Osteoblast (primary cell): ENCODE results near the gene TMEM255B. TPM values are rescaled to one million over a fixed set of nuclear protein-coding genes. Genes with fewer than 3 reads are reported as not detected.

Source experiments
- DNase-seq: peaks from one replicate; pipeline ENCODE4 v3.0.0; 2011; ENCODE audit warnings: low spot score, mixed read lengths; ENCODE audit not compliant: insufficient read length; ENCODE audit errors: missing footprints
- H2AFZ ChIP-seq: 2 replicates; pipeline ENCODE4 v1.6.0; 2011; ENCODE audit warnings: mild to moderate bottlenecking, low read length
- H3K27ac ChIP-seq: 2 replicates; pipeline ENCODE4 v1.5.1; 2011; ENCODE audit warnings: mild to moderate bottlenecking, low read depth, low read length, moderate library complexity
- H3K27me3 ChIP-seq: 2 replicates; pipeline ENCODE4 v1.6.0; 2012; ENCODE audit warnings: mild to moderate bottlenecking, control low read depth, inconsistent platforms, low read length, moderate library complexity; ENCODE audit not compliant: insufficient read depth
- H3K36me3 ChIP-seq: 2 replicates; pipeline ENCODE4 v1.5.1; 2011; ENCODE audit warnings: mild to moderate bottlenecking, low read length, control low read depth, moderate library complexity; ENCODE audit not compliant: insufficient read depth
- H3K4me1 ChIP-seq: 2 replicates; pipeline ENCODE4 v1.5.1; 2011; ENCODE audit warnings: mild to moderate bottlenecking, low read length, control low read depth, moderate library complexity; ENCODE audit not compliant: insufficient read depth
- H3K4me2 ChIP-seq: 2 replicates; pipeline ENCODE4 v1.6.0; 2011; ENCODE audit warnings: mild to moderate bottlenecking, low read length; ENCODE audit not compliant: insufficient read depth
- H3K4me3 ChIP-seq: fragments of 200-600 bp; sonication (generic); 3 replicates; pipeline ENCODE4 v1.5.1; 2012; ENCODE audit warnings: mild to moderate bottlenecking, low read length, inconsistent platforms; ENCODE audit not compliant: insufficient read depth
- H3K79me2 ChIP-seq: 2 replicates; pipeline ENCODE4 v1.6.0; 2012; ENCODE audit warnings: mild to moderate bottlenecking, low read length, control low read depth, inconsistent platforms; ENCODE audit not compliant: insufficient read depth
- H3K9me3 ChIP-seq: 2 replicates; pipeline ENCODE4 v1.5.1; 2011; ENCODE audit warnings: low read depth, low read length, control low read depth
- H4K20me1 ChIP-seq: 2 replicates; pipeline ENCODE4 v1.6.0; 2012; ENCODE audit warnings: mild to moderate bottlenecking, low read length, control low read depth; ENCODE audit not compliant: insufficient read depth
- CTCF ChIP-seq: IDR thresholded peaks from 2 replicates; pipeline ENCODE4 v1.5.1; 2011; ENCODE audit warnings: mild to moderate bottlenecking, low read depth, low read length, moderate library complexity; ENCODE audit errors: extremely low read depth
- total RNA-seq: library from RNA; depleted of rRNA; stranded (reverse); fragments of >200 nt; gene quantifications from 2 replicates; pipeline ENCODE4 v1.2.3, GENCODE V29; 2012

The TMEM255B gene
- total RNA-seq, 1 donor: 1.8 TPM

- H3K36me3 ChIP-seq: no peaks in the 10 kb centered on the region
- H3K4me3 ChIP-seq: no peak overlapping the region
- H3K9me3 ChIP-seq: no peaks in the 10 kb centered on the region
- no peak for TF ChIP-seq CTCF
- no peak for DNase-seq
- H3K27me3 ChIP-seq: peaks cover 4% of the 10 kb centered on the region
- no peak overlapping the region for H3K4me2 ChIP-seq
- peaks cover 9% of the 10 kb centered on the region for H3K4me1 ChIP-seq
- H4K20me1 ChIP-seq: no peaks in the 10 kb centered on the region
- no peak overlapping the region for H3K27ac ChIP-seq
- H2AFZ ChIP-seq: no peak overlapping the region
- H3K79me2 ChIP-seq: no peaks in the 10 kb centered on the region
Observed at GRCh38 chr13:113746143-113746525, 12.9 kb upstream of the TMEM255B start.

- Histone ChIP-seq H3K4me2 (no peak overlapping the region), H4K20me1 (no peaks in the 10 kb centered on the region), H3K79me2 (no peaks in the 10 kb centered on the region), H3K4me3 (no peak overlapping the region), H3K9me3 (no peaks in the 10 kb centered on the region), H3K27ac (no peak overlapping the region), H3K4me1 (peaks cover 9% of the 10 kb centered on the region), H3K27me3 (peaks cover 4% of the 10 kb centered on the region), H2AFZ (no peak overlapping the region), H3K36me3 (no peaks in the 10 kb centered on the region)
- TF ChIP-seq CTCF: no peak
- DNase-seq: no peak
Observed at GRCh38 chr13:113746671-113747070, 12.4 kb upstream of the TMEM255B start.

- Histone ChIP-seq H2AFZ (no peak overlapping the region), H3K36me3 (no peaks in the 10 kb centered on the region), H3K79me2 (no peaks in the 10 kb centered on the region), H3K27me3 (peaks cover 2% of the 10 kb centered on the region), H3K4me3 (no peak overlapping the region), H3K4me2 (no peak overlapping the region), H3K9me3 (no peaks in the 10 kb centered on the region), H3K27ac (no peak overlapping the region), H4K20me1 (no peaks in the 10 kb centered on the region), H3K4me1 (peaks cover 2% of the 10 kb centered on the region)
- DNase-seq: no peak
- no peak for TF ChIP-seq CTCF
Observed at GRCh38 chr13:113747291-113747833, 11.7 kb upstream of the TMEM255B start.

GRCh38 chr13:113748101-113748861, 10.7 kb upstream of the TMEM255B start:
- no peaks in the 10 kb centered on the region for H3K79me2 ChIP-seq
- TF ChIP-seq CTCF: no peak
- peaks cover 2% of the 10 kb centered on the region for H3K27me3 ChIP-seq
- no peak overlapping the region for H2AFZ ChIP-seq
- DNase-seq: peak; percentile 55
- H3K27ac ChIP-seq: no peak overlapping the region
- no peak overlapping the region for H3K4me2 ChIP-seq
- H3K36me3 ChIP-seq: no peaks in the 10 kb centered on the region
- no peaks in the 10 kb centered on the region for H3K4me1 ChIP-seq
- no peak overlapping the region for H3K4me3 ChIP-seq
- H3K9me3 ChIP-seq: no peaks in the 10 kb centered on the region
- no peaks in the 10 kb centered on the region for H4K20me1 ChIP-seq
